WI38 (cell line): Measurements from ENCODE around the gene RNF125.

Source experiments
- H3K4me3 ChIP-seq: 2 replicates; pipeline ENCODE4 v1.5.1; 2011; ENCODE audit warnings: low read depth, mild to moderate bottlenecking, control low read depth, low read length
- TF ChIP-seq, protein P1 (sequence below): IDR thresholded peaks from 2 replicates; pipeline ENCODE4 v1.5.1; 2012; ENCODE audit warnings: low read depth, mild to moderate bottlenecking, control low read depth, low read length

The RNF125 gene

DNA sequence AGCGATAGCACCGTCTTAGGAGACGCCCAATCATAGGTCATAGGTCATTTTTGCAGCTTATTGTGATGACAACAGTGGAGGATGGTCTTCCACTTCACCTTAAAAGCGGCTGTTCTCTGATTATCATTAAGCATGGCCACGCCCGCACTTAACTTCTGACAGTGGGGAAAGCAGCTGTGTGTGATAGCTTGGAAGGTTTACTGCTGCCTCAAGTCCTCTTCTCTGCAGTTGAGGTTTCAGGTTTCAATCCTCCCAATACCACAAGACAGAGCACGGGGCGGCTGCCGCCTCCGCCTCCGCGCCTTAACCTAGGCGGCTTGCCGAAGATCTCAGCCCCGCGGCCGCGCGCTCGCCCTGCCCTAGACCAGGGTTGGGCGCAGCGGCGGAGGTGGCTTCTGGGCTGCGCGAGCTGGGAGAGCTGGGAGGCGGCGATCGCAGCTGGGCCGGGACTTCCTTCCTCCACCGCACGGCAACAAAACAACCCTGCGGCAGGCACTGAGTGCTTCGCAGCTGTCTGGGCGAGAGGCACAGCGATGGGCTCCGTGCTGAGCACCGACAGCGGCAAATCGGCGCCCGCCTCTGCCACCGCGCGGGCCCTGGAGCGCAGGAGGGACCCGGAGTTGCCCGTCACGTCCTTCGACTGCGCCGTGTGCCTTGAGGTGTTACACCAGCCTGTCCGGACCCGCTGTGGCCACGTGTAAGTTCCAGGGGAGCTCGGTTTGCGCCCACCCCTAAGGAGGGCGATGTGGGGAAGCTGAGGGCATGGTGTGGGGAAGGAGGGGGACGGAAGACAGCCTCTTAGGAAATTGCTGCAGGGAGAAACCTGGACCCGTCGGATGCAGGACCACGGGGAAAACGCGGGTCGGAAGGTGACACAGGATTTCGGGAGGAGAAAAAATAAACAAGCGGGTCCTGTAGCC lies at the start of gene RNF125:
TSS of gene RNF125 (plus strand) at position 495 of the 920 bp plus-strand sequence. CDS start at position 534, 39 bp downstream.
- peak within 1 kb of the TSS; percentile 56 for H3K4me3 ChIP-seq
- TF ChIP-seq, protein P1, sequence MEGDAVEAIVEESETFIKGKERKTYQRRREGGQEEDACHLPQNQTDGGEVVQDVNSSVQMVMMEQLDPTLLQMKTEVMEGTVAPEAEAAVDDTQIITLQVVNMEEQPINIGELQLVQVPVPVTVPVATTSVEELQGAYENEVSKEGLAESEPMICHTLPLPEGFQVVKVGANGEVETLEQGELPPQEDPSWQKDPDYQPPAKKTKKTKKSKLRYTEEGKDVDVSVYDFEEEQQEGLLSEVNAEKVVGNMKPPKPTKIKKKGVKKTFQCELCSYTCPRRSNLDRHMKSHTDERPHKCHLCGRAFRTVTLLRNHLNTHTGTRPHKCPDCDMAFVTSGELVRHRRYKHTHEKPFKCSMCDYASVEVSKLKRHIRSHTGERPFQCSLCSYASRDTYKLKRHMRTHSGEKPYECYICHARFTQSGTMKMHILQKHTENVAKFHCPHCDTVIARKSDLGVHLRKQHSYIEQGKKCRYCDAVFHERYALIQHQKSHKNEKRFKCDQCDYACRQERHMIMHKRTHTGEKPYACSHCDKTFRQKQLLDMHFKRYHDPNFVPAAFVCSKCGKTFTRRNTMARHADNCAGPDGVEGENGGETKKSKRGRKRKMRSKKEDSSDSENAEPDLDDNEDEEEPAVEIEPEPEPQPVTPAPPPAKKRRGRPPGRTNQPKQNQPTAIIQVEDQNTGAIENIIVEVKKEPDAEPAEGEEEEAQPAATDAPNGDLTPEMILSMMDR = no peak

DNA sequence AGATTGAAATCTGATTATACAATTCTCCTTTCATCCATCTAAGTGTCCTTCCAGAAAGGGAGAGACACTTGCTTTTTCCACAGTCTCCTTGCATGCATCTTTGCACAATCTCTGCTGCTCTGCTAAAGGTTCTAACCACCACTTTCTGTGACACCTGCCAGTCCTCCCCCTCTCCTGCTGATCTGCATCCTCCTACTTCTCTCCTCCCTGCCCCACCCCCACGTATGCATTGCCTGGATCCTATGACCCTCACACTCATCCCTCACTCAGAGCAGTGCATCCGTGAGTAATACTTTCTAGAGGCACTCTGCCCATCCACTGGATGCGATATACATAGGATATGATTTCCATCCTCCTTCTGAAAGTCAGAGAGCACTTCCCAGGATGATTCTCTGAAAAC lies 48.0 kb upstream of the RNF125 start:
- H3K4me3 ChIP-seq = no peak overlapping the region
- TF ChIP-seq, protein P1 = no peak

GRCh38 chr18:31973929-31974546 lies 44.6 kb upstream of the RNF125 start:
- H3K4me3 ChIP-seq = no peak overlapping the region
- TF ChIP-seq, protein P1 = no peak

DNA sequence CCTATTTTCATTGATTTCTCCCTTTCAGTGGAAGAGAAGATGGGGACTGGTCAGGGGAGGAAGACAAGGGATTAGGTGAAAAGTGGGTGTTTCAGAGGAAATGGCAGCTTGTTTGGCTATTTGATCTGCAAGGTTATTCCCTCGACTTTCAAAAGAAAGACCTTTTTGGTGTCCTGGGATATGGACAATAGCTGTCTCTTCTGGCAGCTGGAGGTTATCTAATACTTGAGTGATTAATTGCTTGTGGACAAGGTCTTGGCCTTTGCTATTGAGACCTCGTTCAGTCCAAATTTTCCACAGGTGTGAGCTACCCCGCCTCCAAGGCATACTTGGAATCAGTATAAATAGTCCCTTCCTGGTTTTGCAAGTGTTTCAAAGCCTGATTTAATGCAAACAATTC lies 42.4 kb upstream of the RNF125 start:
- TF ChIP-seq, protein P1 = no peak

DNA sequence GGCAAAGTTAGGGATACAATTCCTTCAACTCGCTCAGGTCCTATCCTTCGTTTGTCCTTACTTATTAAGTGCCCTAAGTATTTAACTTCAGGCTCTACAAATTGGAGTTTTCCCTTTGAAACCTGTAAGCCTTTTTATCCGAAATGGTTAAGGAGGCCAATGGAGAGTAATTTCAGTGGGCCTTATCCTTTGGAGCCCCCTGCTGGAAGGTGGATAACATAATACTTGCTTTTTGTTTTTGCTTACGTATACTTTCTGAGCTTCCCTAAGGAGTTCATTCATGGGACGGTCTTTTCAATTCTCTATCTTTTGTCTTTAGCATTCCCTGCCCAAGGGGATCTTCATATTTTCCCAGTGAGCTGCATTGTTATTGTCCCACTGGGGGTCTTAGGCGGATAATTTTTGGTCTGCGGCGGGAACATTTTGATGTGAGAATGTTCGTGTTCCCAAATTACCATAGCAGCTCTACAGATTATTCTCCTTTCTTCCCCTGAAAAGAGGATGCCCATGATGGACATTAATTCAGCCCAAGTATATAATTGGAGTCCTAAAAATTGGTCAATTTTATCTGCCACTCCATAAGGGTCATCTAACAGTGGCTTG lies 41.3 kb upstream of the RNF125 start:
- H3K4me3 ChIP-seq = no peak overlapping the region
- TF ChIP-seq, protein P1 = peak; percentile 31; the same call in 1 of the 2 replicates

More for the DNA sequence above, 42.4 kb upstream of the RNF125 start:
- no peak overlapping the region for H3K4me3 ChIP-seq

GRCh38 chr18:31978616-31979015 lies 40.0 kb upstream of the RNF125 start:
- no peak overlapping the region for H3K4me3 ChIP-seq
- TF ChIP-seq, protein P1 = no peak
